ENCODE measurements around the gene NLGN1. TPM values are rescaled to one million over a fixed set of nuclear protein-coding genes. Genes with fewer than 3 reads are reported as not detected.

NLGN1 gene
- total RNA-seq, 1 experiment from 2014 or later: not detected

GRCh38 chr3:173709026-173709425 lies 311.5 kb downstream of the NLGN1 start:
- no peak for DNase-seq (ENCODE audit: low spot score)

- peak; percentile 61 for DNase-seq (ENCODE audit: low spot score)
These were observed 314.1 kb downstream of the NLGN1 start for GRCh38 chr3:173711619-173712018.

- no peak for DNase-seq (ENCODE audit: low spot score)
These were observed 322.0 kb downstream of the NLGN1 start for GRCh38 chr3:173719585-173719984.

GRCh38 chr3:173725507-173725906 lies 328.0 kb downstream of the NLGN1 start:
- no peak for DNase-seq (ENCODE audit: low spot score)

- no peak for DNase-seq (ENCODE audit: low spot score)
These were observed 332.8 kb downstream of the NLGN1 start for GRCh38 chr3:173730391-173730790.

GRCh38 chr3:173732237-173732636 lies 334.7 kb downstream of the NLGN1 start:
- no peak for DNase-seq (ENCODE audit: low spot score)

GRCh38 chr3:173733029-173733652 lies 335.6 kb downstream of the NLGN1 start:
- peak; percentile 33 for DNase-seq (ENCODE audit: low spot score)

GRCh38 chr3:173734473-173734872 lies 336.9 kb downstream of the NLGN1 start:
- DNase-seq (ENCODE audit: low spot score): no peak

- no peak for DNase-seq (ENCODE audit: low spot score)
These were observed 337.4 kb downstream of the NLGN1 start for GRCh38 chr3:173734895-173735294.

- DNase-seq (ENCODE audit: low spot score): no peak
These were observed 338.3 kb downstream of the NLGN1 start for GRCh38 chr3:173735841-173736240.

GRCh38 chr3:173737167-173737808 lies 339.7 kb downstream of the NLGN1 start:
- DNase-seq (ENCODE audit: low spot score): no peak

- no peak for DNase-seq (ENCODE audit: low spot score)
These were observed 342.2 kb downstream of the NLGN1 start for GRCh38 chr3:173739726-173740125.

- no peak for DNase-seq (ENCODE audit: low spot score)
These were observed 344.9 kb downstream of the NLGN1 start for GRCh38 chr3:173742491-173742890.

- DNase-seq (ENCODE audit: low spot score): no peak
These were observed 345.6 kb downstream of the NLGN1 start for GRCh38 chr3:173743111-173743510.

- DNase-seq (ENCODE audit: low spot score): no peak
These were observed 346.0 kb downstream of the NLGN1 start for GRCh38 chr3:173743516-173743915.

- no peak for DNase-seq (ENCODE audit: low spot score)
These were observed 346.9 kb downstream of the NLGN1 start for GRCh38 chr3:173744479-173744878.

GRCh38 chr3:173744895-173745294 lies 347.4 kb downstream of the NLGN1 start:
- DNase-seq (ENCODE audit: low spot score): no peak

GRCh38 chr3:173745952-173746682 lies 348.6 kb downstream of the NLGN1 start:
- DNase-seq (ENCODE audit: low spot score): peak; percentile 42

- DNase-seq (ENCODE audit: low spot score): no peak
These were observed 349.9 kb downstream of the NLGN1 start for GRCh38 chr3:173747427-173747826.

GRCh38 chr3:173748105-173748504 lies 350.6 kb downstream of the NLGN1 start:
- DNase-seq (ENCODE audit: low spot score): no peak

- no peak for DNase-seq (ENCODE audit: low spot score)
These were observed 352.6 kb downstream of the NLGN1 start for GRCh38 chr3:173750095-173750494.

- DNase-seq (ENCODE audit: low spot score): no peak
These were observed 353.0 kb downstream of the NLGN1 start for GRCh38 chr3:173750591-173750990.

- no peak for DNase-seq (ENCODE audit: low spot score)
These were observed 356.0 kb downstream of the NLGN1 start for GRCh38 chr3:173753593-173753992.

Data from HT-29 (cell line).